NCI-H2081 treated with DMSO at 0.1 percent for 48 hours (cell line): ENCODE measurements around the gene KHDRBS2.

Source experiments
- DNase-seq: peaks from one replicate; lab custom pipeline; 2025; lab: John Stamatoyannopoulos, UW

The KHDRBS2 gene

GRCh38 chr6:62175195-62175594 lies 110.8 kb downstream of the KHDRBS2 start:
- no peak for DNase-seq

GRCh38 chr6:62174548-62174947 lies 111.5 kb downstream of the KHDRBS2 start:
- DNase-seq, result no peak

GRCh38 chr6:62167736-62168135 lies 118.3 kb downstream of the KHDRBS2 start:
- no peak for DNase-seq

- no peak for DNase-seq
Observed at GRCh38 chr6:62162858-62163257, 123.2 kb downstream of the KHDRBS2 start.

- no peak for DNase-seq
Observed at GRCh38 chr6:62152796-62153195, 133.2 kb downstream of the KHDRBS2 start.

- no peak for DNase-seq
Observed at GRCh38 chr6:62150048-62150663, 135.9 kb downstream of the KHDRBS2 start.

- DNase-seq, result no peak
Observed at GRCh38 chr6:62146954-62147853, 138.8 kb downstream of the KHDRBS2 start.

GRCh38 chr6:62129127-62129526 lies 156.9 kb downstream of the KHDRBS2 start:
- DNase-seq, result no peak

GRCh38 chr6:62119401-62119800 lies 166.6 kb downstream of the KHDRBS2 start:
- no peak for DNase-seq

GRCh38 chr6:62103186-62103859 lies 182.7 kb downstream of the KHDRBS2 start:
- no peak for DNase-seq

GRCh38 chr6:62102387-62102786 lies 183.6 kb downstream of the KHDRBS2 start:
- no peak for DNase-seq

- no peak for DNase-seq
Observed at GRCh38 chr6:62090442-62091229, 195.4 kb downstream of the KHDRBS2 start.

- DNase-seq, result no peak
Observed at GRCh38 chr6:62089781-62090180, 196.2 kb downstream of the KHDRBS2 start.

- DNase-seq, result no peak
Observed at GRCh38 chr6:62086047-62086446, 200.0 kb downstream of the KHDRBS2 start.

GRCh38 chr6:62075869-62076268 lies 210.2 kb downstream of the KHDRBS2 start:
- no peak for DNase-seq

- DNase-seq, result no peak
Observed at GRCh38 chr6:62059901-62060300, 226.1 kb downstream of the KHDRBS2 start.

- no peak for DNase-seq
Observed at GRCh38 chr6:62057300-62057699, 228.7 kb downstream of the KHDRBS2 start.

GRCh38 chr6:62045502-62045901 lies 240.5 kb downstream of the KHDRBS2 start:
- DNase-seq, result no peak

GRCh38 chr6:62043084-62043483 lies 242.9 kb downstream of the KHDRBS2 start:
- no peak for DNase-seq

- DNase-seq, result no peak
Observed at GRCh38 chr6:62042429-62042828, 243.6 kb downstream of the KHDRBS2 start.

- no peak for DNase-seq
Observed at GRCh38 chr6:62039605-62040004, 246.4 kb downstream of the KHDRBS2 start.

GRCh38 chr6:62037445-62037844 lies 248.6 kb downstream of the KHDRBS2 start:
- no peak for DNase-seq
